ENCODE measurements around the gene KRT31. TPM values are rescaled to one million over a fixed set of nuclear protein-coding genes. Genes with fewer than 3 reads are reported as not detected.
"Not testable (repeated sequence)": the region's sequence is repeated elsewhere in the genome, so short reads cannot be mapped to it uniquely, and the experiment has no call there.

Gene KRT31
- polyA plus RNA-seq, 3 donors from 2014 or later, result not detected

DNA sequence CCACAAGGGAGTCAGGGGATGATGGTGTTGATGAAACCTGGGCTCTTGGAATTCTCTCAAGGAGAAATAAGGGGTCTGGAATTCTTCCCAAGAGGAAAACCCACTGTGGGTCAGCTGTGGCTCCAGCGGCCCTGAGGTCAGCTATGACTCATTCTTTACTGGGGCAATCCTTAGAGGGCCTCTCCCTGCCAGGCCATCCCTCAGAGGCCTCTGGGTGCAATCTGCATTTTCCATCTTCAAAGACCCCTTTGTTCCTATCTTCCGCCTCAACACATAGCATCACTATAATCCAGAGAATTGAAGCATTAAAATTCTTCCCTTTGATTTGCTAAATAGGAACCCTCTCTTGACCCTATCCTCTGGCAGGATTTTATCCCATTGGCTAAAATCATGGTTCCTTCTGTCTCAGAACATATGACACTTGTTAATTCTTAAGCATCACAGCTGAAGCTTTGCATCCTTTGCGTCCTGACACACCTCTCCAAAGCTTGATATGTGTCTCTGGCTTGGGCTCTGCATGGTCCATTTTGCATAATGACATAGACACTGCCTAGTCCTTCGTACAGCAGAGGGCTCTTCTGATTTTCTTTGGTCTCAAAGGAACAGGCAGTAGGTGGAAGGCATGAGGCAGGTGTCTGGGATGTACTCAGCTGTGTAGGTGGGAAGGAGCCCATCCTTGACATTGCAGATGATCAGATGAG lies 31.3 kb upstream of the KRT31 start:
- H3K27ac Mint-ChIP-seq, result no peak overlapping the region
- H3K4me3 Mint-ChIP-seq, result no peak overlapping the region
- no peak for DNase-seq
- H3K4me1 Mint-ChIP-seq, result no peaks in the 10 kb centered on the region
- no peaks in the 10 kb centered on the region for H3K36me3 Mint-ChIP-seq
- H3K9me3 Mint-ChIP-seq, result no peaks in the 10 kb centered on the region
- H3K27me3 Mint-ChIP-seq (ENCODE audit: low read depth in 3 of 3), result peaks cover 3 to 7% (median 4%) of the 10 kb centered on the region in 3 donors

DNA sequence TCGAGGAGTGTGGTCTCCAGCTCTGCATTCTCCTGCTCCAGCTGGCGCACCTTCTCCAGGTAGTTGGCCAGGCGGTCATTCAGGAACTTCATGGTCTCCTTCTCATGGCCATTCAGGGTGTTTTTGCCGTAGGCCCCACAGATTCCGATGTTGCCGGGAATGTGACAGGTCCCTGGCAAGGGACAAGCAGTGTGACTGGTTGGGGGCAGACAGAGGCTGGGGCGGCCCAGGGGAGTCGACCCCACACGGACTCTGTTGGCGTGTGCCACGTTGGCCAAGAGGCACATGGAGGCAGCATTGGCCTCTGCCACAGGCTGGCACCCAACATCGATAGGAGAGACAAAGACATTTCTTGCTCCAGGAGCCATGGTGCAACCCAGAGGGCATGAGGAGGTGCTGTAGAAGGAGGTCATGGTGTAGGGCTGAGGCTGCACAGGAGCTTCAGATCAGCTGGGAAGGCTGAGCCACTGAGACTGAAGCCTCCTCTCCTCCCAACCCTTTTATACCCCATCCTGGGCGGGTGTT lies 26.8 kb upstream of the KRT31 start, which contains the start of gene KRT37:
Gene KRT37, minus strand, starts transcription at position 475 of the 525 bp plus-strand sequence. Its CDS starts 62 bp downstream, at position 413.
- Mint-ChIP-seq H3K4me3 (no peak within 1 kb of the TSS), H3K36me3 (no peaks in the 10 kb centered on the region), H3K27ac (no peak within 1 kb of the TSS), H3K27me3 (ENCODE audit: low read depth in 3 of 3) (peaks cover 5 to 7% (median 7%) of the 10 kb centered on the region in 3 donors), H3K9me3 (no peaks in the 10 kb centered on the region), H3K4me1 (peaks cover 0 to 6% of the 10 kb centered on the region in 2 donors)
- no peak for DNase-seq

DNA sequence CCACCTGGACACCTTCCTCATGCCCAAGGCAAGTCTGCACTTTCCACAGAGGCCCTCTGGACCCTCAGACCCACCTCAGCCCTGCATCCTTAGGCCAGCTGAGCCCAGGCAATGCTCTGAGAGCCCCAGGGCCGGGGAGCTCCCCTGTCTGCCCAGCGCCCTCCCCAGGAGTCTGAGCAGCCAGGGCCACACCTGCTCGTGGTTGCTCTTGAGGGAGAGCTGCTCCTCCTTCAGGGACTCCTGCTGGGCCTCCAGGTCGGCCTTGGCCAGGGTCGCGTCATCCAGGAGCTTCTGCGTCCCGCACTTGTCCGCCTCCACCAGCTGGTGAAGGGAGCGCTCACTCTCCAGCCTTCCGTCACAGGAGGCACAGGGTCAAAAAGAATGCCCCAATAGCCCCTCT lies 25.2 kb upstream of the KRT31 start:
- not testable (repeated sequence) for H3K36me3 Mint-ChIP-seq; DNase-seq; H3K9me3 Mint-ChIP-seq; H3K27ac Mint-ChIP-seq; H3K27me3 Mint-ChIP-seq (ENCODE audit: low read depth in 3 of 3); H3K4me1 Mint-ChIP-seq; H3K4me3 Mint-ChIP-seq

DNA sequence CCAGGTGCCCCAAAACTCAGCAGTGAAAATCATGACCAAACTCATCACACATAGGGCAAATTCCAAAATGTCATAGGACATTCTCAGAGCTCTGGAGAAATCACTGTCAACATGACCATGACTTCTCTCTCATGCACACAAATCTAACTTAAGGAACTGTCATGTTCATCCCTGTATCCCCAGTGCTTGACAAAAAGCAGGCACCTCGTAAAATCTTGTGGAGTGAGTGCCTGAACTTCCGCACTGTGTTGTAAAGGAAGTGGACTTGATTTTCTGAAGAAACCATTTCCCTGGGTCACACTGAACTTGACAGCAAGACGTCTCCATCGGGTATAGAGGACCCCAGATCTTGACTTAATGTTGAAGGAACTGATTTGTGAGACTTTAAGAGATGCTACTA lies 24.2 kb upstream of the KRT31 start:
- Mint-ChIP-seq H3K9me3 (no peaks in the 10 kb centered on the region), H3K27me3 (ENCODE audit: low read depth in 3 of 3) (peaks cover 3 to 7% (median 6%) of the 10 kb centered on the region in 3 donors), H3K36me3 (no peaks in the 10 kb centered on the region), H3K27ac (no peak overlapping the region), H3K4me3 (no peak overlapping the region), H3K4me1 (peaks cover 0 to 6% of the 10 kb centered on the region in 2 donors)
- DNase-seq, result no peak

DNA sequence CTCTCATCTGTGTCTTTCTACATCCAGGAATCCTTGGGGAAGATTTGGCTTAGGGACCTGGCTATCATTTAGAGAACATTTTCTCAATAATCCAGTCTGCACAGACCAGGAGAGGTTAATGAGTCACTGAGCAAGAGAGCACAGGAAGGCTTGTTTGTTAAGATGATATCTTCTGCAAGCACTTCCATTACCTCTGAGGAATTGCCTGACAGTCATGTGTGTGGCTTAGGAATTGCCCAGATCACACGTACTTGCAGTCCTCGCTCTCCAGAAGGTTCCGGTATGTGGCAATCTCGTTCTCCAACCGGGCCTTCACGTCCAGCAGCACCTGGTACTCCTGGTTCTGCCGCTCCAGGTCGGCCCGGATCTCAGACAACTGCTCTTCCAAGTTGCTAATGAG lies 23.7 kb upstream of the KRT31 start:
- DNase-seq, result no peak
- Mint-ChIP-seq H3K4me3 (no peak overlapping the region), H3K4me1 (peaks cover 0 to 6% of the 10 kb centered on the region in 2 donors), H3K27me3 (ENCODE audit: low read depth in 3 of 3) (peaks cover 3 to 7% (median 6%) of the 10 kb centered on the region in 3 donors), H3K27ac (no peak overlapping the region), H3K9me3 (no peaks in the 10 kb centered on the region), H3K36me3 (no peaks in the 10 kb centered on the region)

DNA sequence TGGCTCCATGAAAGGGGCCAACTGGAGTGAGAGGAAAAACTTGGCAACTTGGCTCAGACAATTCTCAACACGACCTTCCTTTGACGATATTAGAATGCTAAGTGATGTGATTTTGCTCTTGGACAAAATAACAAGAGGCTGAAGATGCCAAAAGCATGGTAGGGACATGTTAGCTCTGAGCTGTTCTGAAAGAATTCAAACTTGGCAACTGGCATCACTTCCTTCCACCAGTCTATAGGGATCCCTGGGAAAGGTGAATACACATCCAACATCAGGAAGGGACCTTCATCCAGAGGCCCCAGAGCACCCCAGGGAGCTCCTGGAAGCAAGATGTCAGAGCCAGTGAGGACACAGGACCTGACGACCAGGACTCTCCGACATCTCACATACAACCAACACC lies 22.7 kb upstream of the KRT31 start:
- H3K27ac Mint-ChIP-seq, result no peak overlapping the region

DNA sequence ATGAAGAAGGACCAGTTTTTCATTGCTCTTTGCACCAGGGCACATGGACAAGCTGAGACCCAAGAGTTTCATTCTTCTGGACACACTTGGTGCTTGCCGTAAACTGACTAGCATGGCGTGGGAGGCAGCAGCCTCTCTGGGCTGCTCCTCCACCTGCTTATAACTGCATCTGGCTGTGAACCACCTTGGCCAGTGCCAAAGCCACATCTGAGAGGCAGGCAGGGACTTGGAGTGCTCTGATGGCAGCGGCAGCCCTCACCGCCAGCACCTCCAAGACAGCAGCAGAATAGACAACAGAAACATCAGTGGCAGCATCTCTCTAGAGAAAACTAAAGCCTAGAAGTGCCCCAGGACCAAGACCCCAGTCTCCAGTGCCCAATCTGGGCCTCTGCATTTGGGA lies 22.3 kb upstream of the KRT31 start:
- H3K9me3 Mint-ChIP-seq, result no peaks in the 10 kb centered on the region

More for the DNA sequence above, 22.7 kb upstream of the KRT31 start:
- Mint-ChIP-seq H3K4me3 (no peak overlapping the region), H3K9me3 (no peaks in the 10 kb centered on the region), H3K4me1 (peaks cover 0 to 6% of the 10 kb centered on the region in 2 donors), H3K36me3 (no peaks in the 10 kb centered on the region), H3K27me3 (ENCODE audit: low read depth in 3 of 3) (peaks cover 5 to 7% (median 6%) of the 10 kb centered on the region in 3 donors)
- DNase-seq, result no peak

DNA sequence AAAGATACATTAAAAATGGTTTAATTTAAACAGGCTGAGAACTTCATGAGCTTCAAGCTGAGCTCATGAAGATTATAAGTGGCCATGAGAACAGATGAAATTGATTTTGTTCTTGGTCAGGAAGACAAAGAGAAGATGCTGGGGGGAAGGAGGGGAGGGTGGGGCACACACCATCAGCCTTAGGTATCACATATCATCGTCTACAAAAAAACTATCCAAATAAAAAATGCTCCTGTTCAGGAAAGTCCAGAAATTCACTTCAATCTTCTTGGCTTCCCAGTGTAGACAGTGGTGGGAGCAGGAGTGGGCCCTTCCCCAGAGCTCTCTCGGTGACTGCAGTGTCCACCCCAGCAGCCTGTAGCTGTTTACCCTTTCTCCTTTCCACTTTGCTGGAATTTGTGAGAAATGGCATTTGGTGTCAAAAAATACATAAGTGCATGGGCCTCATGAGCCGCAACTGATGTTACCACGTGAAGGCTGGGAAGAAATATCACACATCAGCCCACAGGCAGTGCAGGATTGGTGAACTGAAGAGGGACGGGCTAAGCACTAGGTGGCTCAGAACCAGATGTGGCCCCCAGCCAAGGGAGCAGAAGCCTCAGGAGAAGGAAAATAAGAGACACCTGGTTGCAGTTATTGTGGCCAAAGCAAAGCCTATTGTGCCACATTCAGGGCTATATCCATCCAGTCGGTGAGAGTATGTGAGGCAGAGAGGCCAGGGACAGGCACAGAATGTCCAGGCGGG lies 20.9 kb upstream of the KRT31 start:
- no peak for DNase-seq
- Mint-ChIP-seq H3K4me3 (no peak overlapping the region), H3K9me3 (no peaks in the 10 kb centered on the region), H3K27me3 (ENCODE audit: low read depth in 3 of 3) (peaks cover 5 to 7% (median 6%) of the 10 kb centered on the region in 3 donors), H3K4me1 (peaks cover 0 to 6% of the 10 kb centered on the region in 2 donors), H3K27ac (no peak overlapping the region), H3K36me3 (no peaks in the 10 kb centered on the region)

More for the DNA sequence above, 22.3 kb upstream of the KRT31 start:
- H3K27me3 Mint-ChIP-seq (ENCODE audit: low read depth in 3 of 3), result peaks cover 4 to 6% (median 5%) of the 10 kb centered on the region in 3 donors
- no peak overlapping the region for H3K27ac Mint-ChIP-seq
- H3K4me1 Mint-ChIP-seq, result peaks cover 0 to 6% of the 10 kb centered on the region in 2 donors
- no peaks in the 10 kb centered on the region for H3K36me3 Mint-ChIP-seq
- peak overlapping the region in 1 of 5 donors; percentile 34 for H3K4me3 Mint-ChIP-seq
- peak; percentile 34 to 49 (median 36) for DNase-seq

DNA sequence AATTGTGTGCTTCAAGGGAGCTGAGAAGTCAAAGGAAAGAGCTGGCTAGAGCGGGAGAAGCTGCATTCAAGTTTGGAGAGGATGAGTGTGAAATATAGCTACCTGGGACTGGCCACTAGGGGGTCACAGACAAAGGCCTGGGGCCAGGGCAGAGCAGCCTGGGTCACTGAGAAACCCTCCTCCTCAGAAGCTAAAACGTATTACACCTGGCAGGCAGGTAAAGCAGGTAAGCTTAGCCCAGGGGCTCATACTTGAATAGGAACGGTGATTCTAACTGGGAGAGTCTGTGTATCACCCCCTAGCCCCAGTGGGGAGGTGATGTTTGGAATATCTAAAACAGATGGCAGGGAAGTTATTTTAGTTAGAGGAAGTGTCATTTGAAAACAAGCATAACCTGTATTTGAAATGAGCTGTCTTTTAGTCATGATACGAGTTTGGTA lies 20.2 kb upstream of the KRT31 start:
- Mint-ChIP-seq H3K9me3 (no peaks in the 10 kb centered on the region), H3K36me3 (no peaks in the 10 kb centered on the region), H3K27ac (no peak overlapping the region), H3K27me3 (ENCODE audit: low read depth in 3 of 3) (peaks cover 5 to 11% (median 6%) of the 10 kb centered on the region in 3 donors), H3K4me3 (no peak overlapping the region), H3K4me1 (peaks cover 0 to 6% of the 10 kb centered on the region in 2 donors)
- no peak for DNase-seq

DNA sequence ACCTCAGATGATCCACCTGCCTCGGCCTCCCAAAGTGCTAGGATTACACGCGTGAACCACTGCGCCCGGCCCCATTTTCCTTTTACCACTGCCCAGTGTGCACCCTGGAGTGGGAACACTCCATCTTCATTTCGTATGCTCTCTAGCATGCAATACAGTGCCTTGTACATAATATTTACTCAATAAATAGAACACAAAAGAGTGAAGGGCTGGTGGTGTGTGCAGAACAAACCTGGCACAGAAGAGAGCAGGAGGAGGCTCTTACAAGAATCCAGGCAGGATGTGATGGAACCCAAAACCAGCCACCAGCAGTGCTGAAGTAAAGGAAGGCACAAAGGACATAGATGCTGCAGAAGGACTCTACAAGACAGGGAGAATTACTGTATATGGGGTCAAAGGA lies 19.7 kb upstream of the KRT31 start:
- no peak for DNase-seq

DNA sequence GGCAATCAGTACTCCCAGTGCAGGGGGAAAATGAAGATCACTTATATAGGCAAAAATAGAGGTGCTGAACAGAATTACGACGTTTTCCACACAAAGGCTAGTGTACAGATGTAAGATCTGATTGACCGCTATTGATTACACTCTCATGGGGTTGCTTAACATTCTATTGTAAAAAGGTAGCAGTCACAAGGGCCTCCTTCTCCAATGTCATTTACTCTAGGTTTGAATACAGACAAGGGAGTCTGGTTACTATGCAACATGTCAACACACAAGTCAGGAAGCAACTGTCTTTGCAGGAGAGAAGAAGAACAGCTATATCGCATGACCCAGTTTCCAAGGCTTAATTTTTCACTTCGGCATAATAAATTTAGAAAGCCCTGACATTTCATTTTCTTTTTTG lies 19.1 kb upstream of the KRT31 start:
- peaks cover 5 to 11% (median 5%) of the 10 kb centered on the region in 3 donors for H3K27me3 Mint-ChIP-seq (ENCODE audit: low read depth in 3 of 3)
- no peaks in the 10 kb centered on the region for H3K36me3 Mint-ChIP-seq
- peaks cover 0 to 6% of the 10 kb centered on the region in 2 donors for H3K4me1 Mint-ChIP-seq
- no peak for DNase-seq
- no peak overlapping the region for H3K27ac Mint-ChIP-seq
- H3K9me3 Mint-ChIP-seq, result no peaks in the 10 kb centered on the region
- no peak overlapping the region for H3K4me3 Mint-ChIP-seq

More for the DNA sequence above, 19.7 kb upstream of the KRT31 start:
- Mint-ChIP-seq H3K27me3 (ENCODE audit: low read depth in 3 of 3) (peaks cover 7 to 11% (median 8%) of the 10 kb centered on the region in 3 donors), H3K4me1 (peaks cover 0 to 6% of the 10 kb centered on the region in 2 donors), H3K27ac (peak overlapping the region in 1 of 6 donors; percentile 18), H3K4me3 (no peak overlapping the region), H3K36me3 (no peaks in the 10 kb centered on the region), H3K9me3 (no peaks in the 10 kb centered on the region)

DNA sequence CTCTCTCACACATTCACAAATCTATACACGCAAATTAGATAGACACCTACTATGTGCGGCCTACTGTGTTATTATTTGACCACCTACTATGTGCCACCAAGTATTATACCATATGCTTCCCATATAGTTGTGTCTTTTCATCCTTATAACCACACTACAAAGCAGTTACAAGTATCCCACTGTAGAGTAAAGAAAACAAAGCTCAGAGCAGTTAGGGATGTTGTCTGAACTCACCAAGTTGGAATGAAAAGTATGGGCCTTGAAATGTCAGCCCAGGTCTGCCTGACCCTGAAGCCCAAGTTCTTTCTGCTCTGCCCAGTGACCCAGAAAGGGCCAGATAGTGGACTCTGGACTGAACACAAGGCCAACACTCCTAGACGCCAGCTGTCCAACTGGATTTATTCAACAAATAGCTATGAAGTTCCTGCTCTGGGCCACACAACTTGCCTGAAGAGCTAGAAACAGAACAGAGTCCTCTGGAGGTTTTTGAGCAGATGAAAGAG lies 18.5 kb upstream of the KRT31 start:
- no peak overlapping the region for H3K27ac Mint-ChIP-seq

DNA sequence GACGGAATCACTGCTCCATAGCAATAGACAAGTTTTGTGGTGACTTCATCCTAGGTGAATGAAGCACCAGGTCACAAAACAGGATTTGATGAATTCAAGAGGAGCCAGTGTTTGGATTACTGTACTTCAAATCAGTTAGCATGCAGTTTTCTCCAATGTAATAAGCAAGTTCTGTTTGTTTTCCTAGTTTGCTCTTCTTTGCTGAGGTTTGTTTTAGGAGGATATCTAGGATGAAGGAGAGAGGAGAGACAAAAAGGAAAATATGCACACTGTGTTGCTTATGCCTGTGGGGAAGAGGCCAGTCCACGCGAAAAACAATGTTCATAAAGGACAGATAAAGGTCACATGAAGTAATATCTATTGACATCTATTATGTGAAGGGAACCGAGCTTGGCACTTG lies 18.0 kb upstream of the KRT31 start:
- Mint-ChIP-seq H3K9me3 (no peaks in the 10 kb centered on the region), H3K27ac (no peak overlapping the region), H3K27me3 (ENCODE audit: low read depth in 3 of 3) (peaks cover 4 to 11% (median 4%) of the 10 kb centered on the region in 3 donors)

More for the DNA sequence above, 18.5 kb upstream of the KRT31 start:
- Mint-ChIP-seq H3K4me1 (peaks cover 0 to 6% of the 10 kb centered on the region in 2 donors), H3K9me3 (no peaks in the 10 kb centered on the region), H3K36me3 (no peaks in the 10 kb centered on the region), H3K27me3 (ENCODE audit: low read depth in 3 of 3) (peaks cover 4 to 11% (median 4%) of the 10 kb centered on the region in 3 donors), H3K4me3 (no peak overlapping the region)
- no peak for DNase-seq

DNA sequence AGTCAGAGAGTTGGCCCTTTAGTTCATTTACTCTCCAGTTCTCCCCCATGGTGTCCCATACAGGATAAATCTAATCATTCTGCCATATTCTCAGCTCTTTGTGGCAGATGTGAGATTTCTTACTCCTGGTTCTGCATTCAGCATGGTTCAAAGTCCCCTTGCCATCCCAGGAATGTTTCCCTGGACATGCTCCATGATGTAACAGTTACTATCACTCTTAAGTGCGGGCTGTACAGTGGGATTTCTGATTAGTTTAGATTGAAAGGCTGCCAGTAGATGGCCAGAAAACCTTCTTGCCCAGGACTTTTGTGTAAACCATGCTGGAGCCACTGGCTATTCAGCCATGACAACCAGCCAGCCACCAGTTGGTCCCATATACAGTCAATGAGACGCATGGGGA lies 16.6 kb upstream of the KRT31 start:
- Mint-ChIP-seq H3K4me3 (no peak overlapping the region), H3K27ac (no peak overlapping the region), H3K36me3 (no peaks in the 10 kb centered on the region), H3K27me3 (ENCODE audit: low read depth in 3 of 3) (peaks cover 4 to 10% (median 9%) of the 10 kb centered on the region in 3 donors), H3K4me1 (no peaks in the 10 kb centered on the region), H3K9me3 (no peaks in the 10 kb centered on the region)
- no peak for DNase-seq

More for the DNA sequence above, 18.0 kb upstream of the KRT31 start:
- Mint-ChIP-seq H3K36me3 (no peaks in the 10 kb centered on the region), H3K4me1 (peaks cover 0 to 6% of the 10 kb centered on the region in 2 donors), H3K4me3 (no peak overlapping the region)
- no peak for DNase-seq
